RKO (cell line): Measurements from ENCODE around the gene GRID1.

ENCODE experiments used
- DNase-seq: peaks from one replicate; pipeline ENCODE4 v3.0.0-alpha.2; 2016; ENCODE audit warnings: low spot score

The GRID1 gene

DNA sequence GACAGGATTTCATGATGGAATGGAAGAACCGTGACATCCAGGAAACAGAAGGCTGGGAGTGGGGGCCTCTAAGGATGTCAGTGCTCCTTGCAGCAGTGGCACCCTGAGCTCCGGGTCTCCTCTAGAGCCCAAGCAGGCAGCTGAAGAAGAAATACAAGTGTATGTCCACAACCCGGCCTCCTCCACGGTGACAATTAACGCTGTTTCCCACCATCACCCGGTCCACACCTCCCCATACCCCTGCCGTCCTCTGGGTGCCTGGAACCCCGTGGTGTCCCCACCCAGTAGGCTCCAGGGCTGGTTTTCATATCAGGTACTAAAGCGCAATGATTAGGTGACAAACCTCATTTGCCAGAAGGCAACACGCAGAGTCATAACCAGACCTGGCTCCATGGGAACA is 30.3 kb downstream of the GRID1 start:
- DNase-seq, result no peak

DNA sequence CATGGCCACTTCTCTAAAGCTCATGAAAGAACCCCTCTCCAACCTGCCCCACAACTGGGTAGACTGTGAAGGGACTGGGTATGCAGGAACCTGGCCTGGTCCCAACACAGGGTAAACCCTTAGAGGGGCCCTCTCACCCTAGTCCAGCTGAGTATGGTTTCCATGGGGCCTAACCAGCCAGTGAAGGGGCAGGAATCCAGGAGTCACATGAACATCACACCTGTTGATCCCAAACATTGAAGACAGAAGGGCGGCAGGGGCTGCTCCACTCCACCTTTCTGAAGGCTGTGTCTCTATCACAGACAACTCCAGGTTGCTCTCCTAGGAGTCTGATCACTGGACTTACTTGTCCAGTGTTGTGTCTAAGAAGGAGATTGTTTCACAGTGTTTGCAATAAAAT is 30.8 kb downstream of the GRID1 start:
- no peak for DNase-seq

DNA sequence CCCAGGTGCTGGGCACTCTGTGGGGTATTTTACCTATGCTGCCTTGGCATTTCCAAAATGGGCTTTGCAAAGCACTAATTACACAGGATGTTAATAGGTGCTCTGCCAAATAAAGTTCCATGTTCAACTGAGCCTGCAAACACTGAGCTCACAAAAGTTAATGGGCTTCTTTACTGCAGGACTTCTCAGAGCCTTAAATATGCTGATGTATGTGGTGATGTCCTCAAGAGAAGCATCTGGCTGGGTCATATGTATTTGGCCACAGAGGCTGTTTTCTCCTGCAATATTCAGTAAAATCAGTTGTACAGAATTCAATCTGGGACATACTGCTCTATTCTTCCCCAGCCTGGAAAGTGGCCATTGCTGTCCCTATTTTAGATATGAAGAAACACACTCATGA is 31.3 kb downstream of the GRID1 start:
- DNase-seq, result no peak

DNA sequence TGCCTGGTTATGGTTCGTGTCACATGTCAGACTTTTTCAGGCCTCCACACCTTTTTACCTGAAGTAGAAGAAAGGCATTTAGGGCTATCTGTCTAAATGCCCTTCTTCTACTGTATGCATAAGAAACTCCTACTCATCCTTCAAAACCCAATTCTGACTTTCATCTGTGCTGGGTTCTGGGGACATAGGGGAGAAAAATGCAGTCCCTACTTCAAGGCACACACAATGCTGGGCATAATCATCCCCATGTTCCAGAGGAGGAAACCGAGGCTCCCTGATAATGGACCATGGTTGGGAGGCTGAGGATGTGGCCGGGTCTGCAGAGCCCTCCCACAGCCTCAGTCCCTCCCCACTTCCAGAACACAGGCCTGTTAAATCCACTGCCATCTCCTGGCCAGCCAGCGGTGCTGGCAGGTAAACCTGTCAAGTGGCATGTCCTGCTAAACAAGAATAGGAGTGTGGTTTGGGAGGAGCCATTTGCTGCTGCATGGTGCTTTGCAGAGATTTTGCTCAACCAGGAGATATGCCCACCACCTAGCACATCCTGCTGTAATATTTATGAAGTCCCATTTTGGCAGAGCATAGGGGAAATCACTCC is 32.0 kb downstream of the GRID1 start:
- DNase-seq, result no peak

DNA sequence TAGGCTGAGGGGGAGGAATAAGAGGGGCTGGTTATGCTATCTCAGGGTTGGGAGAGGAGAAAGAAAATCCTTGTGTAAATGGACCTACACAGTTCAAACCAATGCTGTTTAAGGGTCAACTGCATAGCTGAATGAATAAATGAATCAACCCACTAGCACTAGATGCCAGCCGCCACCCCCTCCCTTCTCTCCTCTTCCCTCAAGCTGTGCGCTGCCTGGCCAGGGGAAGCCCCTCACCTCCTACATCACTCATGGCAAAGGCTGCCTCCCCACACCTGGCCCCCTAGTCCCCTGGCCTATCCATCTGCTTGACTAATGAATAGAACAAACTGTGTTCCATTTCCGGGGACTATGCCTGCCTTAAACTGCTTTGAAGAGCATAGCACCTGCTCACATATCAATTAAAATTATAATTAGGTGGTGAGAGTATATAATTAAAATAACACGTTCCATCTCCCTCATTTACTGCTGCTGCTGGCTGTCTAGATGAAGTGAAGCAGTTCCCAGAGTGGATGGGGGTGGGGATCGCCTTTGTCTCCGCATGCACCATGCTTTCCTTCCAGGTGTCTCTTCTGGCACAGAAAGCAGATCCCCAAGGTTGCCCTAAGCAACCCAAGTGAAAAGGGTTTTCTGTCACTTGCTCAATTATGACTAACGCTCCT is 32.6 kb downstream of the GRID1 start:
- DNase-seq, result no peak

DNA sequence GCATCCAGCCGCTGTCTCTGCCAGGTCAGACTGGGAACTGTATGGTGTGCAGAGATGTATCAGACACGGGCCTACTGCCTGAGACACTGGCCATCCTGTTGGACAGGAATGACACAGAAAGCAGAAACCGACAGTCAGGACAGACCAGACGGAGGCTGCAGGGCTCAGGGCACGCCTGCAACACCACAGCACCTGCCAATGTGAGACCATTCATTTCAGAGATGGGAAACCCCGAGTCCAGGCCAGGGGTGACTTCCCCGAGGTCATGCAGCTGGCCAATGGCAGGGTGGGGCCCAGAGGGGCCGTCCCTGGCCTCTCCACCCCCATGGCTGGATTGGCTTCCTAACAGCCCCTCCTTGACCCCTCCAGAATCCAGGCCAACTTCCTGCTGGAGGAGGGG is 34.7 kb downstream of the GRID1 start:
- DNase-seq, result no peak

DNA sequence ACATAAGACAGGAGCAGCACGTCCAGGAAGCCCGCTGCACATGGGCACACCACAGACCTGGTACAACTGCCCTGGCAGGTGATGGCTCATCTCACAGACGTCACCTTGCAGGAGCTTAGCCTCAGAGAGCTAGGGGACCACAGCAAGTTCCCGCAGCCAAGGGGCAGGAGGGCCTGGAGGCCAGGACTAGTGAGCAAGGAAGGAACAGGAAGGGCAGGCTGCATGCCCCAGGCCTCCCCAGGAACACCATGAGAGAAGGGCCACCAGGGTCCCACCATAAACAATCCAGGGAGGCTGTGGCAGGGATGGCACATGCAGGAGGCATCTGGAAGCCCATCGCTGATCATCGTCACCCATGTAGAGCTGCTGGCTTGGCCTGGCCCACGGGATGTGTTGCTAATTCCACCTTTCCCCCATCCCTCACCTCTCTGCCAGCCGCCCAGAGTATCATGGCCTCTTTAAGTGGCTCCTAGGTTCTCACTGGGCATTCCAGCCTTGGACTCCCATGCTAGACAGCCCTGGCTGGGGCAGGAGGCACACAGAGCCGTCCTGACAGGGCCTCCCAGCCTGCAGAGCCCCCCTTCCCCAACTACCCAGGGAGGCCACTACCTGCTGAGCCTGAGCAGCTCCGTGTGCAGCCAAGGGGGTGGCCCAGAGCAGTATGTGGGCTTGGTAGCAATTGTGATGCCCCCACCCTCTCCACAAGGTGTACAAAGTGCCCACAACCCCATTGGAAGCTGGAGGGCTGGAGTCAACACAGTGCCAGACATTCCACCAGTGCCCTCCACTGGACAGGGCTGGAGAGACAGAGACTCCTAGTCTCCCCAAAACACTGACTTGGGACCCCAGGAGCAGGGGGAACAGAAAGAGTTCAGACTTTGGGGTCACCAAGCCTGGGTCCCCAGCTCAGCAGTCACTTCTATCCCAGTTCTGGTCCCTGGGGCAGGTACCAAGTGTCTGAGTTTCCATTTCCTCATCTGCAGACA is 35.5 kb downstream of the GRID1 start:
- no peak for DNase-seq

DNA sequence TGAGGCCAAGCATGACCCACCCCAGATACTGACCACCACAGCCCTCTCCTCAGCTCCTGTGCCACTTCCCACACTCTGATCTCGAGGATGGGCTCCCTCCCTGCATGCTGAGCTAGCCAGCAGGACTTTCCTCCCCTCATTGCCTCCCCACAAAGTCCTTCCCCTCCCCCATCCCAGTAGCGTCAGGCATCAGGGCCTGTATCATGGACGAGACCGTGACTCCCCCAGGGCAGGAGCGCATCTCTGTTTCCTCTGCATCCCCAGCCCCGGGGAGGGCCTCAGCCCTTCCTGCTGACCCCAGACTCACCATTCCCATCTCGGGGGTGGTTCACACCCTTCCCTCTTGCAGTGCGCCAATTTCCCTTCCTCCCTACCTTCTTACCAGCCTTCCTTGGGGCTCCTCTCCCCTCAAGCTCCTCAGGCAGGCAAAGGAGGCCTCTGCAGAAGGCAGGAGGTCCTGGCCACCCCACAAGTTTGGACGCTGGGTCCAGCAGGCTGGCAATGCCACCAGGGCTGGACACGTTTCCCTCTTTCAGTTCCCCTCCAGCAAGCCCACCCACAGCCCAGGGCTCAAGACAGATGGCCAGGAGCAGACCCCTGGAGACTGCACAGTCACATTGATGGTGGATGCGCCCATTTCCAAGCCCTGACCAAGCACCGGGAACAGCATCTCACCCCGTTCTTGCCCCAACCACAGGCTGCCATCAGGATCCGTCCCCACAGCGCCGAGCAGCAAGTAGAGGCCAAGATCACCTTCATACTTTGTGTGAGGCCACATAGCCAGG is 36.5 kb downstream of the GRID1 start:
- no peak for DNase-seq

DNA sequence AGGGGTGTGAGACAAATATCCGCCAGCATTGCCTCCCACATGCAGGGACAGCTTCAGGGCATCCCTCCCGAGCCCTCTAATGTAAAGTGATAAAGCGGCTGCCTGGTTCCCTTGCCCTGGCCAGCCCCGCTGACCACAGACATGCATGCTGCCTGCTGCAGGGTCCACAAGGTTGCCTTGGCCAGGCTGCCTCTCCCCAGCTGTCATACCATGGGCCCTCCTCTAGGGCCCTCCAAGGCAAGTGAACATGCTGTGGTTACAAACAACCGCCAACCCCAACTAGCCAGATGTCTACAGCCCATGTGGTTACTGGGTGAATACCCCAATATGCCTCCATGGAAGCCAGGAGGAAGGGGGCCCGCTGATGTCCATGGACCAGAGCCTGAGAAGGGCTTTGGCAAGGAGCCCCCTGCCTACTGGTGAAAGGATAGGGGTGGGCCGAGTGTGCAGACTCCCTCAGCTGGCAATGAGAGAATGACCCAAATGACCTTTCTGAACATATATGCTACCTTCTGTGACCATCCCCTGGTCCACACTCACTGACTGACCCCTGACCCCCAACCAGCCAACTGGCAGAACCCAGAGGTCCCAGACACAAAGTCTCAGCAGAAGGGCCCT is 37.4 kb downstream of the GRID1 start:
- DNase-seq, result no peak

DNA sequence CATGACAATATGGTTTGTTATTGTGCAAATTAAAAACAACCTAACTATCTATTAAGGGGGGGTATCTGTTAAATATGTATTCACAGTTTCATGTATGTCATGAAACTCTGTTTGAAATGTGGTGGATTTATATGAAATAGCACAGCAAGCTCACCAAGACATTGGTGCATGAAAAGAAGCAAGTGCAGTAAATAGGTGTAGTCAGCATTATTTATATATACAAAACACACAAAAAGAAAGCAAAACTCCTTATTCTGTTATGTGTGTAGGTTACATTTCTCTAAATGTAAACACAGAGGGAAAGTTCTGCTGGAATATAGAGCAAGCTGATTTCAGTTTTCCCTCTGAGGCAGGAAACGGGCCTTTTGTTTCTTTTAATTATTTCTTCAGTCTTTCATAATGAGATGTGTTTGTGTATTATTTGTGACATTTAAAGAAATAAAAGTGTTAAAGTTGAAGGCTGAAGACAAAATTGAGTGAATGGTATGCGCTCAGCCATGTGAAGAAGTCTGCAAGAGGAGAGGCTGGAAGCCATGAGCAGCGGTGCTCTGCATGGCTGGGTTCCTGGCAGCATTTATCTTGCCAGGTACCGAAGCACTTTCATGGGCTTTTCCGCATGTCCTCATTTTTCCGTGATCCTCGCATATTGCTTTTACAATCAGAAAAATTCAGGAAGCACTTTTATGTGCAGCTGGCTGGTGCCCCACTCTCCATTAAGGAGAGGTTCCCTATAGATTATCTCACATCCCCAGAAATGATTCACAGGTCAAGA is 38.5 kb downstream of the GRID1 start:
- DNase-seq, result no peak

DNA sequence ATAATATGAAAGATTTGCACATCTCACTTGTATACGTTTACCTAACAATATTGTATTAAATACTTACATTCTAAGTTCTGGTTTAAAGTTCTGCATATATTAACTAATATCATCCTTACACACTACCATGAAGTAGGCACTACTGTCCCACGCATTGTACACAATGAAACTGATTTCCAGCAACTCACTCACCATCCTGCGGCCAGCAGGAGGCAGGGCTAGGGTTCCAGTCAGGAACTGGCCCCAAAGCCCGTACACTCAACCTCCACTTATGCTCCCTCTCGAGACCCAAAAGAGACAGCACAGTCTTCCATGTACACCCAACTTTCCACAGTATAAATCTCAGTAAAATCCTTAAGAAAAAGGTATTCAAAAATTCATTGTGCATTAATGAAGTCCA is 41.4 kb downstream of the GRID1 start:
- no peak for DNase-seq

DNA sequence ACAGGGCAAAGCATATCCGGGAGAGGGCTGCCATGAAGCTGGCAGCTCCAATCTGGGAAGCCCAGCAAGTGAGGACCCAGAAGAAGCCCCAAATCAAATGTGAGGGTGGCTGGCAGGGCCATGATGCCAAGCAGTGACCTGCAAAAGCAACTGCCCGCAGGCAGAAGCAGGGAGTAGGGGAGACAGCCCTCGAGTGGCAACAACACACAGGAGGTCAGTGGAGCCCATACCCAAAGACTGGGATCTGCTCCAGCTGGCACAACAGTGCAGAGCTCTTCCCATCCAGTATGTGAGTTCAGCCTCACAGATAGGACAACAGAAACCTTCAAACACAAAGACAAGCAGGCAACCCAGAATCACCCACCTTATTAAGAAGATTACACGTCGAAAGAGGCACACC is 45.0 kb downstream of the GRID1 start:
- no peak for DNase-seq

DNA sequence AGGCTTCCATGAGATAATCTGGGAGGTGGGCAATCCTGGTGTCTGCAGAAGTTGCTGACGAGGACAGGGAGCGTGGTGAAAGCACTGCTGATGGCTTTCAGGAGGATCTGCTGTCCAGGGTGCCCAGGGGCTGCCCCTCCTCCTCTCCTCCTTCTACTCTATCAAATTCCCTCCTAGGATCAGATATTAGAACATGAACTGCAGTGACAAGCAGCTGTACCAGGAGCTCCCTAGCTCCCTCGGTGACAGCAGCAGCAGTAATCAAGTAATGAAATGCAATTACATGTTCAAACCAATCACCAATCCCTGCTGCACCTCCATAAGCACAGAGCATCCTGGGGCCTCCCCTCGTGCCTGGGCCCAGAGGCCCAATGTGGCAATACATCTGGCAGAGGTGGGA is 46.9 kb downstream of the GRID1 start:
- no peak for DNase-seq

DNA sequence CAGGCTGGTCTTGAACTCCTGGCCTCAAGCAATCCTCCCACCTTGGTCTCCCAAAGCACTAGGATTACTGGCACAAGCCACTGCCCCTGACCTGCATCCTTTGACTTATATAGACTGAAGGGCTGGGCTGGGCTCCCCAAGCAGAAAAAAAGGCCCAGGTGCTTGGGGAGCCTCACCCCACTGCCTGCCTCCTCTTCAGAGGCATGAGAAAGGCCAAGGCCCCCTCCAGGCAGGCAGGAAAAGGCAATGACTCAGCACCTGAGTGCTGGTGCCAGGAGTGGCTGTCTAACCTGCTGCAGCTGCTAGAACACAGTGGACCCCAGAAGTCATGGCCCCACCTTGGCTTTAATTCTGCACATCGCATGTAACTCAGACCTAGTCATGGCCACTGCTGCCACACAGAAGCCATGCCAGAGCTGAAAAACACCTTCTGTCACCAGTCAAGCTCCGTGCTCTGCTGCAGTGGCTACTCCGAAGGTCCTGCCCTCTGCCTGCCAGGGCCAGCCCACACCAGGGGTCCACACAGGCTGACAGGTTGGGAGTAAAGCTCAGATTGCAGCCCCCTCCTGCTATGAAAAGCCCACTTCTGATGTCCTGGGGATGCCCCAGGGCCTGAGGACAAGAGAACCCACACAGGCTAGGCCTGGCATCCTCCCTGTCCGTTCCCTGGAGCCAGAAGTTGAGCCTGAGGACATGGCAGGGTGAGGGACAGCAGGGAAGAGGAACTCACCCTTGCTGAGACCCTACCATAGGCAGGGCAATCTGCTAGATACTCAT is 48.5 kb downstream of the GRID1 start:
- DNase-seq, result no peak

DNA sequence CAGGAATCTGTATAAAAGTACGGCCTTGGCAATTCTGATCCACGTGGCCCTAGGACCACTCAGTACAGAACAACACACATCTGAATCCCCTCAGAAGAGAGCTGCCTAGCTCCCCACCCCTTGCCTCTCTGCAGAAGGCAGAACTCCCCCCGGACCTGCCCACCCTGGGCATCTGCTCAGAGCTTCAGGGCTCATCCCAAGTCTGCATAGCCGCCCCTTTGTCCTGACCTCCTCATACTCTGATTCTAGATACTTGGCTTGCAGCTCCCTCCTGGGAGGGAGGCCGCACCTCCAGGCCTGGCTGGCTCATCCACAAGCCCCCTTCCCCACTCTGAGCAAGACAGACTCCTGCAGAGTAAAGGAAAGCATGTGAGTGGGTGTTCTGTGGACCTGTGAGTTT is 49.6 kb downstream of the GRID1 start:
- no peak for DNase-seq

DNA sequence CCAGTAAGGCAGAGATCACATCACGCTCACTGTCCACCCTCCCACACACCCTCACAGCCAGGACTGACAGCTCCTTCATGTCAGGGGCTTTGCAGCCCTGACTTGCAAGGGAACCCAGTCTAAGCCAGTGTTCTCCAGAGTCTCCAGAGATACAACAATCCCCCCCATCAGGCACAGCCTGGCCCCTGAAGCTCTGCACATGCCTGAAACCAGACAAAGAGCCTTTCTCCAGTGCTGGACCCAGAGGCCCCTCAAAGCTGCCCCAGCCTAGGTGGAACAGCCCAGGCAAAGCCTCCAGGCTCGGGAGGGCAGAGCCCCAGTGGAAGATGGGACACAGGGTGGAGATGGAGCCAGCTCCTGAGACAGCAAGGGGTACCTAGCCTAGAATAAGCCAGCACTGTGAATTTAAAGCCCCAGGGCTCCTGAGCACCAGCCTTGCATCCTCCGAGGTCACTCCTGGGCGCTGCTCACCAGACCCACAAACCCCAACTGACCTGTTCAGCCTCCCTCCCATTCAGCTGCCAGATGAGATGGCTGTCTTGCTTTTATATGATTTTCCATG is 50.2 kb downstream of the GRID1 start:
- DNase-seq, result no peak

DNA sequence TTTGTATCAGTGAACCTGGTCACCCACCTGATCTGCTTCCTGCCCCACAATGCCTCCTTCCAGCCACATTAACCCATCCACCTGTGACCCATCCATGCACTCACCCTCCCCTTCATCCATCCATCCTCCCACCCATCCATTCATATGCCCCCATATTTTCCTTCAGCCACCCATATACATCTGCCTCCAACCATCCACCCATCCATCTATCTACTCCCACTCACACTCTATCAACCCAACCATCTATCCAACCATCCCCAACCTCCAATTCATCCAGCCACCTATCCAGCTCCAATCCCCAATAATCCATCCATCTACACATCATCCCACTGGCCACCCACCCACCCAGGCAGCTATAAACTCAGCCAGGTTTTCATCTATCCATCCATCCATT is 51.0 kb downstream of the GRID1 start:
- DNase-seq, result no peak

DNA sequence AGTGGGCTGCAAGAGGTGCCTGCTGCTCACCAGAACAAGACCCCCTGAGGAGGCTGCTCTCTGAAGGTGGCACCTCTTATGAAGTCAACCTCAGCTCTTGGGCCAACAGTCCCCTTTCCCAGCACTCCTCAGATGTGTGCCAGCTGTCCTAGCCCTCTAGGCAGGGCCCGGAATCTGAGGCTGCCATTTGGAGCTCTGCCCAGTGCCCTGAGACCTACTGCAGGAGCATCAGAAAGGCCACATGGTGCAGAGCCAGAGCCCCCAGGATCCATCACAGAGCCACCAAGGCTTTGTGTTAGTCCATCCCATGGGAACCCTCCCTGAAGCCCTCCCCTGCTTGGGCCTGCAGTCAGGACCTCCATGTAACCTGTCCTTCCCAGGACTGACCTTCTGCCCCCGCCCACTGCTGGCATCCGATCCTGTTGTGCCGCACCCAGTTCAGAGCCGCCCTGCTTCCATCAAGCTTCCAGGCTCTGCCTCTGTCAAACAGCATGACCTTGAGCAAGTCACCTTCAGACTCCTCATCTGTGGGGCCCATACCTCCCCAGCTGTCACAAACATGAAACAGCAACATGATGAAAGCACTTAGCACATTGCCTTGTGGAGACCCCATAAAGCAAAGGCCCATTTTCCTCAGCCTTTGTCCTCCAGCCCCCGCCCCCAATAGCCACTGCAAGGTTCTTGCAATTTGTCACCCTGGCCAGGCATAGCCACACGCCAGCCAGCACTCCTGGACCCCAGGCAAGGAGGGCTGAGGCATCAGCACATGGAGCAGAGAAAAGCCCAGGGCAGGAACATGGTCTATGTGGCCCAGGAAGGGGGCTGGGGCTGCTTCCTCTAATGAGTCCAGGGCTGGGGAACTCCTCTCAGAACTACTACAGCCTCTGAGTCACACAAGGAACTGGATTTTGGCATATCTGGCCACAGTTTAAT is 51.7 kb downstream of the GRID1 start:
- DNase-seq, result no peak

DNA sequence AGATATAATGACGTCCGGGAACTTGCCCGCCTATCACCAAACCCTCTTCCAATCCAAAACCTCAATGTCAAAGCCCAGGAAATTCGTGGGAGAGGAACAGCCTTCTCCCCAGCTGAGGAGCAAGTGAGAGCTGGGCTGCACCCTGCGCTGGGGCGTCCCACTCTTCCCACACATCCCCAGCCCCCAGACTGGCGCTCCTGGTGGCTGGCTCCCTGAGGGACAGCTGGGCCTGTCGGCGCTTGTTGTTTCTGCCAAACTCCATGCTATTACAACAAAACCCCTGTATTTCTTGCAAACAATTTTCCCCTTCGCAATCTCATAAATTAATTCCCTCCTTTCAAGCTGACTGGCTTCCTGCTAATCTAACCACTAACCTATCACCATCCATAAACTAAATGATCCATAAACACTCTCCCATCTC is 53.0 kb downstream of the GRID1 start:
- DNase-seq, result no peak
